ENCODE data around the gene RELCH.
A peak's percentile ranks its signal among the peaks of the same experiment; 100 is the strongest.

Gene RELCH

DNA sequence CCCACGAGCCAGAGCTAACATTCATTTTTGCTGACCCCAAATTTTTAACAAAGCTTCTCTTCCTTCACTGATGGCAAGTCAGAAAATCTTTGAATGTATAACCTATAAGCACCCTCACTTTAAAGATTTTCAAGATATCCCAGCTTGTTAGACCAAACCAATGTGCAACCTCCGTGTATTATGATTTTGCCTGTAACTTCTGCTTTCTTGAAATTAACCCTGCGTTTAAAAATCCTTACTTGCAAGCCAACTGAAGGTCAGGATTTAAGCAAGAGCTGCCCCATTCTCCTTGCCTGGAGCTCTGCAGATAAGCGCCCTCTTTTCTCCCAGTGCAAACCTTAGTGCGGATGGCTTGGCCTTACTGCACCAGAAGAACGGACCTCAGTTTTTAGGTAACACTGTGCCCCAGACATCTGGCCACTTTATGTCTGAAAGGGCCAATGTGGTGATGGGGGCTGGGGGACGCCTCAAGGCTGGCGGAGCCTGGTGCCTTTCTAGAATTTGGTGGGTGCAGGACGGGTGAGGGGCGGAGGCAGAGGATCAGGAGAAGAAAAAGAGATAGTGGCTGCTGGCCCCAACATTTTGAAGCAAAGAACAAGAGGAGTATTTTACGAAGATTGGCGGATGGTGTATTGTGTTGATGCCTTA, 137.2 kb downstream of the RELCH start:
- no peak for DNase-seq (ENCODE audit: low read depth in 2 of 2)

DNA sequence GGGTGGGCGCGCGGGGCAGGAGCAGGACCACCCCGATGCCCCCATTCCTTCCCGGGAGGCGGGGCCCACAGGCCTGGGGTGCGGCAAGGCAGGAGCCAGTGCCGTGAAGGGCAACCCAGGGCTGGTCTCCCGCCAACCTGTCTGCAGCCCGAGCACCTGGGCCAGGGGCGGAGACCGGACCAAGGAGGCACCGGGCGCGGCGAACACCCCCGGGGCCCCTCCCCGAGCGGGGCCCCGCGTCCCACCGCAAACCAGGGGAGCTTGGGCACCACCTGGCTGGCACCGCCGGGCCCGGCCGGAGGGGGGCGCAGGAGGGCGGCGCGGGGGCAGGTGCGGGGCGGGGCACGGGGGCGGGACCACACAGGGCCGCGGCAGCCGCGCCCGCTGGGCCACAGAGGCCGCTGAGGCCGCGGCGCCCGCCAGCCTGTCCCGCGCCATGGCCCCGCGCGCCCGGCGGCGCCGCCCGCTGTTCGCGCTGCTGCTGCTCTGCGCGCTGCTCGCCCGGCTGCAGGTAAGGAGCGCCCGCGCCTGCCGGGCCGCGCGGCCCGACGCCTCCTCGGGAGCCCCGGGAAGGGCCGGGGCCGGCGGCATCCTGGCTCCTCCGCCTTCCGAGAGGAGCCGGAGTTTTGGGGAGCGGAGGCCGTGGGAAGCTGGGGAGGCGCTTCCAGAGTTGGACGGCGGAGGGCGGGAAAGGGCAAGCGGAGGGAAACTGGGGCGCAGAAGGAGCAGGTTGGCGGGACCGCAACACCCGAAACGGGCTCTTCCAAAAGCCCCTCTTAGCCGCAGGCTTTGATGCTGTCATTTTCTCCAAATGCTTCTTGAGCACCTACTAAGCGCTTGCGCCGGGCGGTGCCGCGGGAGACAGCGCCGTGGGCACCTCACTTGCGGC, 138.1 kb downstream of the RELCH start, which contains the start of gene TNFRSF11A:
Gene TNFRSF11A, plus strand, starts transcription at position 394 of the 889 bp plus-strand sequence. Its CDS starts 43 bp downstream, at position 437.
- peak; percentile 48 to 56 for DNase-seq (ENCODE audit: low read depth in 2 of 2)

DNA sequence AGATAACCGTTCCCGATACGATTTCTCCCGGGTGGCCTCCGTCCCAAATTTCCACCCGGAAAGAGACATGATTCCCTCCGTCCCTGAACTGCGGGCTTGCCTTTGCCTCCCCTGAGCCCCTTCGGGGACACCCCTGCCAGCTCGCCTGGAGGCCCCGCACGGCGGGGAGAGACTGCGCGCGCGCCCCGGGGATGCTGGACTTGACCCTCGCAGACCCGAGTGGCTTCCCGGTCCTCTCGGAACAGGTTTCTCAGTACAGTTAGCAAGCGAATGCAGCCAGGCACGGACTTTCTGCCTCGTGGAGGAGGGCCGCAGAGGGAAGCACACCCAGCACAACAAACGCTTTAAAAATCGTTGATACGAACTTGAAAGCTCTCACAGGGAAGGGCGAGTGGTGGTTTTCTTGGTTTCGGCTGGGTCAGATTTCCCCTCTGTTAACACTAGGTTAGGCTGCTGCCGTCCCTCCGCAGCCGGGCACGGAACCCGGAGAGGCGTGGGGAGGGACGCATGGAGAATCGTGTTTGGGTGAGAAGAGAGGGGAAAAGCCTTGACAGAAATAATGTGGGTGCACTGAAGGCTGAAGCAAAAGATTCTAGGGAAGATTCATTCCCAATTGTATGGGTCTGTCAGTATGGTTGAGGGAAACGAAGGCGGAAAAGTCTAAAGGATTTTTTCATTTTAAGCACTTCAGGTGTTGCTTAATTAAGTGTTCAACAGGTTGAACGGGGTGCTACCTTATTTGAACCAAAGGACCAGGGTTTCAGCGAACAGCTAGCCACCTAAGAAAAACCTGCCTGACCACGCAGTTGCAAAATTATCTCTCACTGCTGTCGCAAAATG, 139.0 kb downstream of the RELCH start:
- peak in 1 of 2 donors; percentile 6 for DNase-seq (ENCODE audit: low read depth in 2 of 2)

DNA sequence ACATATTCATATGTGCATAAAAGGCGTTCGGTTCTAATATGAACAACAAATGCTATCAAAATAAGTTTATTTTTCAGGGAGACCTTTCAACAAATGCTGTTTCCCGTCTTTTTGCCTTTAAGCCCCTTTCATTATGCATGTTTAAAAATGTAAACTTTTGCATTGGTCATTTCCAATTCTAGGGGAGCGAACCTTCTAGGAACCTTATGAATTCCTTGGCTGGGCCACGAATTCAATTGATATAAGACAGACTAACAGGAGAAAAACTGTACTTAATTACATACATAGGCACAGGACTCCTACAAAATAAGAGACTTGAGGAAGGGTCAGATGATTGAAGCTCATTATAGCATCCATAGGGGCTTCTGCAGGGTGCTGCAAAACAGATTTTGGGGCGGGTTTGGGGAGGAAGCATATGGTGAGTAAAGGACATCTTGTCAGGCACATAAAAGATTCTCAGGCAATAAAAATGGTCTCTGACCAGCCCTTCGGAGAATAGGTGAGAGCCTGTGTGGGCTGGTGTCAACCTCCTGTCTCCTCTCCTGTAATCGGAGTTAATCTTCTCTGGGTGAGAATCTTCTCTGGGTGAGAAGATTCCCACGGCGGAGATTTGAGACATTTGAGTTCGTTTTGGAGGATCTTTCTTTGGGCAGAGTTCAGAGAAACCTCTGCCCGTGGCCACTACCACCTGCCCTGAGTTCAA, 139.7 kb downstream of the RELCH start:
- no peak for DNase-seq (ENCODE audit: low read depth in 2 of 2)

DNA sequence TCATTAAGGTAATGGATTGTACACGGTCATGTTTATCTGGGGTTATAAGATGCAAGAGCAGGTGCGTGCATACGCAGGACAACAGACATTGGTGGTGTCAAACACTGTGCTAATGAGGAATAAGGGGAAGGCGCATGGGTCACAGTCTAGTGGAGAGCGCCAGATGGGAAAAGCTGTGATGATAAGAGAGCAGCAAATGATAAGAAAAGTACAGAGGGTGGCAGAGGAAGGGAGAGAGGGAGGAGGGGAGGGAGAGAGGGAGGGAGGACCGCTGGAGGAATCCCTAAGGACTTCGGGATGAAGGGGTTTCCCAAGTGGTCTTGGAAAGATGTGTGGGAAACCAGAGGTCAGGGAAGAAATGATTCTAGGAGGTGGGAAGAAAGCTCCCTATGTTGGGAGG, 140.9 kb downstream of the RELCH start:
- no peak for DNase-seq (ENCODE audit: low read depth in 2 of 2)

DNA sequence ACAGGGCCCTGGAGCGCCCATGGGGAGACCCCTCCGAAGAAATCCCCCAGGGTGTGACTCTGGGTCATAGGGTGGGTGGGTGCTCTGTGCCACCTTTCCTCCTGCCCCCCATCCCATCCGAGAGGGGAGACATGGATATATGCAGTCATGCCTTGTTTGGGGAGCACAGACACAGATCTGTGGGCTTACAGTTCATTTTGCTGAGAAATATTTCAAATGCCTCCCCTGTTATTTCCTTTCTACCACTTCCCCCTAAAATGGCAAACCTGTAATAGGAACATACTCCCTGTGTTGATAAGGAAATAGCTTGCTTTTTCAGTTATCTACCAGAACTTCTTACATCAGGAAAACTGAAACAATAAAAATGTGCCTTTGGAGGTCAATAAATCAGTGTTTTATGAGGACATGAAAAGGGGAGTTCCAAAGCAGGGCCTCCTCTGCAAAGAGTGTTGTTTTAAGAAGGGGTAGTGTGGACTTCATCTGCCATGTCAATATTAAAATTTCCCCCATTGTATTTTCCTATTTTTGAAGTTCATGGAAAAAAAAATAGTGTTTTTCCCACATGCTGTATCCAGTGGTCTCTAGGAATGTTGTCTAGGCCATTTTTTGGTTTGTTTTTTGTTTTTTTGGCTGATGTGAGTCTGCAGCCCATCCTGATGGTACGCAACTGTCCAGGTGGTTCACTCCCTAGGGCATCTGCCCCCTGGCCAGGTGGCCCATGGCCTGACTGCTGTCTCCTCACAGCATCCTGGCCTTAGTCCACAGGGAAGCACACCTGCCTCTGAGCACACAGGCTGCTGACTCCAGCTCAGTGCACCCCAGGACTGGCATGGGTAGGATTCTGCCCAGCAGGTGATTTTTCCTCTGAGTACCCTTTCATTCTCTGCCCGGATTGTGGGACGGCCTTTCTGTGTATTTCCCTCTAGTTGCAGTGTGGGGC, 141.8 kb downstream of the RELCH start:
- no peak for DNase-seq (ENCODE audit: low read depth in 2 of 2)

DNA sequence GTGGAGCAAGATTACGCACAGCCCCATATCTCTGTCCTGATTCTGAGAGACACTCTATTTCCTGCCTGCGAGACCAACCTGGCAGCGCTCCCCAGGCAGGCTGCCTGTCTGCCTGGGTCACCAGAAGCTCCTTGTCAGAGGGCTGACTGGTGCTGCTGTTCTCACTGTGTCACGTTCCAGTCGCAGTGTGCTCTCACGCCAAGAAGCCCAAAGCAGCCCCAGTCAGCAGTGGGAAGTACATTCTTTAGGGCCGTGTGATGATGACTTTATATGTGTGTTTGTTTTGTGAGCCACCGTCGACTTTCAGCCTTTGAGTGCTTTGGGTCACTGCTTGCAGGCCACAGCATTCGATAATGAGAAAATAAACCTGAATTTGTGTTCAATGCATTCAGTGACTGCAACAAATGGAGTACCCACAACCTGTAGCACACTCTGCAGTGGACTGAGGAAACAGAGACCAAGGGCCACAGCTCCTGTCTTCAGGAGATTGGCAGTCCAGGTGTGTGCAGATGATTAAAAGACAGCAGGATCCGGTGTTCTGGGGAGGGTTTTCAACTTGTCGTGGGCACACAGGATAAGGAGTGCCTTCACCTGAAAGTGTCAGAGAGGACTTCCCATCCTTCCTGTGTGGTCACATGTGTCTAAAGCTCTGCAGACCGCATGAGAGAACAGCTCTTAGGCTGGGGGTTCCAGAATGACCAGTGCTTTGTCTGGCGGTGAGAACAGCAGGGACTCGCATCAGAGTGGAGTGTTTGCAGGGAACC, 142.8 kb downstream of the RELCH start:
- DNase-seq (ENCODE audit: low read depth in 2 of 2): no peak

DNA sequence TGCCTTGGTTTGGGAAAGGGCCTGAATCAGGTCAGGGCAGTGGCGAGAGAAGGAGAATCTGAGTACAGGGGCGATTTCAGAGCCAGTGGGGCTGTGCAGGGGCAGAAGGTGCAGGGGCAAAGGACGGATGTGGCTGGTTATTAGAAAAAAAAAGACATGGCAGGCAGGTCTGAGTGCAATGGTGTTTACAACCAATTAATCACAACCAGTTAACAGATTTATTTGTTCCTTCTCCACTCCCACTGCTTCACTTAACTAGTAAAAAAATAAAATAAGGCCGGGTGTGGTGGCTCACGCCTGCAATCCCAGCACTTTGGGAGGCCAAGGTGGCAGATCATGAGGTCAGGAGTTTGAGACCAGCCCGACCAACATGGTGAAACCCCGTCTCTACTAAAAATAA, 143.6 kb downstream of the RELCH start:
- no peak for DNase-seq (ENCODE audit: low read depth in 2 of 2)

DNA sequence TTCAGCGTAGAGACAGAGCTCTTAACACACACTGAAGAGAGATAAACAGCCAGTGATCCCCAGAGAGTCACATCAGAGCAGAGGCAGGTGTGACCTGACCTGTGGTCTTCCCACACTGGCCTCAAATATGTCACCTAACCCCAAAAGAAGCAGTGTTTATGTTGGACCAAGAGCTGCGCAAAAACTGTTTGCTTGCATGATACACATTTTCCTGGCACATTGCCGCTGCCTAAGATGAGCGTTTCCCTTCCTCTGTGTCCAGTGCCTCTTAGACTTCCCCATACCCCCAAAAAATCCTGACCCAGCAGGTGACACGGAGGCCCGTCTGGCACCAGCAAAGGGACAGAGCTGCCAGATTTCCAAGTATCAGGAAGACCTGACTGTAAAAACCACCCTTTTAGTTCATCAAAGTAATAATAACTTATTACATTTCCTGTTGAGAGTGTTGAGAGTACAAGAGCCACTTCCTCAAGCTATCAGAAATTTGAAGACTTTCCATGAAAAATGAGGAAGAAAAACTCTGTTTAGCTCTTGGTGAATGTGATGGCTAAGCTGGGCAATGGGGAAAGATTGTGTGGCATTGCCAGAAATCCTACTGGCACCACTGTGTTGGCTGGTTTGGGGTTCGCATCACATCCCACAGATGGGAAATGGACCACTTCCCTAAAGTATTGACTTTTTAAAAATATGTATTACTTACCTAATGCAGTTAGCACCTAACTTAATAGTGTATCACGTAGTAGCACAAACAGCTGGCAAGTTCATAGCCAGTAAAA, 144.7 kb downstream of the RELCH start:
- DNase-seq (ENCODE audit: low read depth in 2 of 2): no peak

DNA sequence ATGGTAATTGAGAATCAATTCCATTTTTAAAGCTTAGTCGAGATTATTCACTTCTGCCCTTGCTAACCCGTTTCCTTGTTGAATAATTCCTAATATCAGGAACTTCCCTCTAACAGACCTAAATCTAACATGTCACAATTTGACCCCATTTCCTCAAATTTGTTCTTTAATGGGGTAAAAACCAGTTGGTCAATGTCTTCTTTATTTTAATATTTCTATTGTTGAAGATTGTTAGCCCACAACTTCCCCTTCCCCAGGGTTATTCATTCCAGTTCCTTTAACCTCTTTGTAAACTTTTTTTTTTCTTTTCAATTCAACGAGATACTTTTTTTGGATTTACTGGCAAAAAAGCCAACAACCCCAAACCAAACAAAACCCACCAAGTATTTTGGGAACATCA, 145.4 kb downstream of the RELCH start:
- DNase-seq (ENCODE audit: low read depth in 2 of 2): no peak

DNA sequence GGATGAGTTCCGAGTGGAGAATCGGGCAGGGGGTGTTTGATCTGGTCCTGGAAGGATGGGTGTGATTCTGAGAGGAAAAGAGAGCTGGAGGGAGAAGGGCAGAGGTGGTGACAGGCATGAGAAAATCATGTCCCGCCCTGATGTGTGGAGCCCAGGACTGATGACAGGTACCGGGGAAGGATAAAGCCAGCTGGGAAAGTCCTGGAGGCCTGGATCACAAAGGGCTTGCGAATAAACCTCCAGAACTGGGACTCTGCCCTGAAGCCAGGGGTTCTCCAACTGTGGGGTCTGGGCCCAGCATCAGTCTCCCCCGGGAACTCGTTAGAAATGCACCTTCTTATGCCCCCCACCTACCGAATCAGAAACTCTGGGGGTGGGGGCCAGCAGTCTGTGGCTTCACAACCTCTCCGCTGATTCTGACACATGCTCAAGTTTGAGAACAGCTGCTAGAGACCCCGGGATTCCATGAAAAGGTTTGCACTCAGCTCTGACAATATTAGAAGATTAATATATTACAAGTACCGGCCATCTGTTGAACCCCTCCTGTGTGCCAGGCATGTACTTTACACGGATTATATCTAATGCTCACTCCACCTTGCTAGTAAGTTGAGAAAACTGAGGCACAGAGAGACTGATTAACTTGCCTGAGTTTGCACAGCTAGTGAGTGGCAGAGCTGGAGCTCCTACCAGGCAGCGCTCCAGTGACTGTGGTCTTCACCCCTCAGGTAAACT, 146.1 kb downstream of the RELCH start:
- no peak for DNase-seq (ENCODE audit: low read depth in 2 of 2)

DNA sequence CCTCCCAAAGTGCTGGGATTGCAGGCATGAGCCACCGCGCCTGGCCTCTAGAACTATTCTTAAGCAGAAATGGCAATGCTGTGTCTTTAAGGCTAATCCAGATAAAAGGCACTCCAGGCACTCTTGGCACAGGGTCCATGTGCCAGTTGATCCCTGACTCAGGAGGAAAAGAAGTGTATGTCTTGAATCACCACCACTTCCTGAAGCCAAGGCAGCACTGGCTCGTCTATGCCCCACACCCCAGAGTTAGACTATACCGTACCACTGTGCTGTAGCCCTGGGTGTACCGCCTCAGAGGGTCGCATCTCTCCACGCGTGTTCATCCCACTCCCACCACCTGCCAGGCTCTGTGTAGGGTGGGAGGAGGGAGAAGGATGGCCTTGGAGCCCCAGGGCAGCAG, 147.1 kb downstream of the RELCH start:
- DNase-seq (ENCODE audit: low read depth in 2 of 2): no peak

DNA sequence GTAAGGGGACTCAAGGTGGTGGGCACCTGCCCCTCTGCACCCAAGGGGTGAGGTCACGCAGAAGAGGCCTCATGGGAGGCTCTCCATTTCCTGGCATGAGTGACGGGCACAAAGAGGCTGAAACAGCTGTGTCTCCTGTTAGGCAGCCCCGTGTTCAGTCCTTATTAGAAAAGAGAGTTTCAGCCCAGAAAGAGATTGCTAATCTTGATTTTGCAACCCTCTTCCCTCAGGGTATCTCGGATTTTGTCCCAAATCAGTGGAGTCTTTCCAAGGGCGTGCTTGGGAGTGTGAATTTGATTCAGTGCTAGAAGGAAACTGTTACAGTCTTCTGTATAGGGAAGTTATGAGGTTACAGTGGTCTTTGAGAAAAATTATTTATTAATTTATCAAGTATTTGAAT, 148.4 kb downstream of the RELCH start:
- no peak for DNase-seq (ENCODE audit: low read depth in 2 of 2)

DNA sequence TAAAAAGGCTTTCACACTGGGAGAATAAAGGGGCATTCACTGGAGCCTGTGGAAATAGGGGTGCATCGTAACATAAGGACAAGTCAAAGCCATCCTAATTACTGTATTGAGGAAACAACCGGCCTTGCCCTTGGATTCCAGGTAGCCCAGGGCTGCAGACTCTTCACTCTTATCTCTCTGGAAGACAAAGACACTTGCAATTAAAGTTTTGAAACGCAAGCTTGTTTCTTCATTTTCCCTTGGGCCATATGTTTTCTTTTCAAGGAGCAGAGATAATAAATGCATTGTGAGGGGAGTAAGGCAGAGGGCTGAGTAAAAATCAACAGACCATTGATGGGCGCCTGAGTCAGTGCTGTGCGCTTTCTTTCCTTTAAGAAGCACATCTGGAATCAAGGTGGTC, 149.6 kb downstream of the RELCH start:
- no peak for DNase-seq (ENCODE audit: low read depth in 2 of 2)

DNA sequence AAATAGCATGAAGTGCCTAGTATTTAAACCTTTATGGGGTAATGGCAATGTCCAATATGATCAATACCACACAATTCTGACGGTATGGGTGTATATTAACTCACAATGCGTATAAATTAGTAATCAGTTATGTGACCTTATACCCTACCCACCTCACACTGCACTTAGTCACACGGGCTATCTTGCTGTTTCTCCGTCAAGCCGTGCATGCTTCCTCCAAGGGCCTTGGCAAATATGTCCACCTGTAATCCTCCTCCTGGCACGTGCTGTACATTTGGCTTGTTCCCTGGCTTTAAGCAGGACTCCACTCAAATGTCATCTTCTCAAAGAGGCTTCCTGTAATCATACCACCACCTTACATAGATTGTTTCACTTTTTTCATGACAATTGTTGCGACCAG, 150.3 kb downstream of the RELCH start:
- no peak for DNase-seq (ENCODE audit: low read depth in 2 of 2)

DNA sequence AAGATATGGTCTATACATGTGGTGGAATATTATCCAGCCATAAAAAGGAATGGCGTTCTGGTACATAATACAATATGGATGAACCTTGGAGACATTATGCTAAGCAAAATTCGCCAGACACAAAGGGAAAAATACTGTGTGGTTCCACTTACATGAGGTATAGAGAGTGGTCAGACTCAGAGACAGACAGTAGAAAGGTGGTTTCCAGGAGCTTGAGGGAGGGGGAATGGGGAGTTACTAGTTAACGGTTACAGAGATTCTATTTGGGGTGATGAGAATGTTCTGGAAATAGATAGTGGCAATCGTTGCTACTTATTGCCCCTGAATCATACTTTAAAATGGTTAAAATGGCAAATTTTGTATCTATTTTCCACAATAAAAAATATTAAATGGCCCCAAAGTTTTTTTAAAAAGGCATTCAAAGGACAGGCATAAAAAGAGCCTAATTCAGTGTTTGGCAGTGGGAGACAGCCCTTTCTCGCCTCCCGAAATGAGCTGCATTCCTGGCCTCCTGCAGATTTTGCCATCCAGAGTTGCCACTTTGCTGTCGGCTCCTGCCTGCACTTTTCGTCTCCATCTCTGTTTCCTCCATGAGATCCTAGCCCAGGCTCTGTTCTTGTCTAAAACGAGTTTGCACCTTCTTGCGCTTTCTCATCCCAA, 151.5 kb downstream of the RELCH start:
- no peak for DNase-seq (ENCODE audit: low read depth in 2 of 2)

DNA sequence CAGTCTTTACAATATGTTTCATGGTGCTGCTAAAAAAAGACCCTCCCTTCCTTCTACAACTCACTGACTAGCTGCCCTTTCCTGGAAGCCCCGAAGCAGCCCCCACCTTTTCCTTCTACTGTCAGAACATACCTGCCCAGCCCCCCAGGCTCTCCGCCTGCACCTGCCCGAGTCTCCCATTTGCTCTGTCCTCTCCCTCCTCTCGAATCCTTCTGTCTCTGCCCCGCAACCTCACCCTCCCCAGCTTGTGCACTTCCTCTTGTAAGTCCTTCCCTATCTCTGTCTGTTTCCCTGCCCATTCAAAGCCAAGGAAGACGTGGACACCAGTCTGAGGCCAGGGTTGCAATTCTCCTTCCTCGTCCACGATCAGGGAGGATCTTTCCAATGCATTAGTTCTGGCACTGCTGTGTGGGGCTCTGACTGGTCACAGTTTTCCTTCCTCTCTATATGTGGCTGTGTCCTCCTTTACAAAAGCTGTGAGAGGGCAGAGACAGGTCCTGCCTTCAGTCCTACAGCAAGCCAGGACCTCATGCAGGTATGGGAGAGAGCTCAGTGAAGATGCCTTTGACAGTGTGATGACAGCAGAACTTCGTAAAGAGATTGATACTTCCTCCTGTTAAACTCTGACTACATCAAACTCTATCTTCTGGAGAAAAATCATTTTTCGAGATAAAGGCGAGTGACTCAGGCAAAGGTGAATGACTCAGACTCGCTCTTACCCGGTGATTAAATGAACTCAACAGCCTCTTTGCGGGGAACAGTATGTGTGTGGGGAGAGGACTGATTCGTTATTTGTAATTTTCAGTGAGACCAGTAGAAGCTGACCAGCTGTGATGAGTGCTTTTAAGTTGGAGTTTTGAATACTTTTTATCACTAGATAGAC, 152.3 kb downstream of the RELCH start:
- no peak for DNase-seq (ENCODE audit: low read depth in 2 of 2)

Measured in stimulated activated CD8-positive, alpha-beta memory T cell treated with anti-CD3 and anti-CD28 coated beads, Interleukin-2, amount 100 ng/mL, for 48 hours (primary cell).